ENCODE measurements around the gene COL4A2.

COL4A2 gene

GRCh38 chr13:110377826-110378201 lies 70.7 kb downstream of the COL4A2 start:
- TF ChIP-seq CTCF (IDR thresholded peaks at IDR 0.05; ENCODE audit: low read length) (no peak), EZH2 (IDR thresholded peaks at IDR 0.05; ENCODE audit: borderline replicate concordance, low read length) (no peak)
- Histone ChIP-seq H3K9me2 (ENCODE audit: low read depth, low read length) (no peaks in the 10 kb centered on the region), H3F3A (ENCODE audit: insufficient read depth, low read length) (no peaks in the 10 kb centered on the region), H3K79me2 (ENCODE audit: insufficient read depth, low read length) (no peaks in the 10 kb centered on the region), H4K20me1 (ENCODE audit: insufficient read depth, low read length) (no peaks in the 10 kb centered on the region), H3K4me1 (ENCODE audit: insufficient read depth, low read length, severe bottlenecking) (no peaks in the 10 kb centered on the region), H3K9ac (ENCODE audit: low read length) (no peak overlapping the region), H3K27ac (ENCODE audit: low read depth, low read length, poor library complexity, severe bottlenecking) (no peak overlapping the region), H3K4me3 (ENCODE audit: low read depth, low read length, poor library complexity, severe bottlenecking) (no peak overlapping the region), H3K9me3 (ENCODE audit: low read length) (no peaks in the 10 kb centered on the region), H3K27me3 (ENCODE audit: insufficient read depth, low read length) (peaks cover 14% of the 10 kb centered on the region), H3K4me2 (ENCODE audit: low read length) (no peak overlapping the region), H3K36me3 (ENCODE audit: insufficient read depth, low read length) (no peaks in the 10 kb centered on the region), H2AFZ (ENCODE audit: low read length) (no peak overlapping the region)

DNA sequence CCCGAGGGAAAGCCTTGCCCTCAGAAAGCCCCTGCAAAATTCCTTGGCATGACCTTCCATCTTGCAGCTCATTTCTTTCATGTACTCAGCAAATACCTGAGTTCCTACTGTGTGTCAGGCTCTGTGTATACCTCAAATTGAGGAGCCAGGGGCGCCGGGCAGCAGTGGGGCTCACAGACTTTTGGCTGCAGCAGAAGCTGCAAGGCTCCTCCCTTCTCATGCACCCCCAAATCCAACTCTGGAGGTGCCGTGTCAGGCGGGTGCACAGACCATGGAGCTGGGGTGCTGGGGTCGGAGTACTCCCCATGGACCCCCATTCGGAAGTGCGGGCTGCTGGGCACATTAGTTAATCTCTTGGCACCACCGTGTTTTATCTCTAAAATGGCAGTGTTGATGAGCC lies 72.3 kb downstream of the COL4A2 start:
- H3K79me2 ChIP-seq (ENCODE audit: insufficient read depth, low read length) = no peaks in the 10 kb centered on the region
- no peaks in the 10 kb centered on the region for H3K9me2 ChIP-seq (ENCODE audit: low read depth, low read length)
- H3K4me3 ChIP-seq (ENCODE audit: low read depth, low read length, poor library complexity, severe bottlenecking) = no peak overlapping the region
- no peaks in the 10 kb centered on the region for H3K36me3 ChIP-seq (ENCODE audit: insufficient read depth, low read length)
- H2AFZ ChIP-seq (ENCODE audit: low read length) = no peak overlapping the region
- H3K9ac ChIP-seq (ENCODE audit: low read length) = no peak overlapping the region
- no peak overlapping the region for H3K27ac ChIP-seq (ENCODE audit: low read depth, low read length, poor library complexity, severe bottlenecking)
- H3K4me2 ChIP-seq (ENCODE audit: low read length) = no peak overlapping the region
- H3K9me3 ChIP-seq (ENCODE audit: low read length) = no peaks in the 10 kb centered on the region
- H4K20me1 ChIP-seq (ENCODE audit: insufficient read depth, low read length) = no peaks in the 10 kb centered on the region
- no peaks in the 10 kb centered on the region for H3K4me1 ChIP-seq (ENCODE audit: insufficient read depth, low read length, severe bottlenecking)
- no peaks in the 10 kb centered on the region for H3F3A ChIP-seq (ENCODE audit: insufficient read depth, low read length)
- TF ChIP-seq CTCF (IDR thresholded peaks at IDR 0.05; ENCODE audit: low read length) (no peak), EZH2 (IDR thresholded peaks at IDR 0.05; ENCODE audit: borderline replicate concordance, low read length) (no peak)
- H3K27me3 ChIP-seq (ENCODE audit: insufficient read depth, low read length) = peaks cover 9% of the 10 kb centered on the region

GRCh38 chr13:110379905-110380341 lies 72.8 kb downstream of the COL4A2 start:
- H3K79me2 ChIP-seq (ENCODE audit: insufficient read depth, low read length) = no peaks in the 10 kb centered on the region
- H3K9me3 ChIP-seq (ENCODE audit: low read length) = no peaks in the 10 kb centered on the region
- H2AFZ ChIP-seq (ENCODE audit: low read length) = no peak overlapping the region
- H3K27me3 ChIP-seq (ENCODE audit: insufficient read depth, low read length) = peaks cover 9% of the 10 kb centered on the region
- no peaks in the 10 kb centered on the region for H3K4me1 ChIP-seq (ENCODE audit: insufficient read depth, low read length, severe bottlenecking)
- no peaks in the 10 kb centered on the region for H3F3A ChIP-seq (ENCODE audit: insufficient read depth, low read length)
- no peaks in the 10 kb centered on the region for H3K9me2 ChIP-seq (ENCODE audit: low read depth, low read length)
- H4K20me1 ChIP-seq (ENCODE audit: insufficient read depth, low read length) = no peaks in the 10 kb centered on the region
- no peaks in the 10 kb centered on the region for H3K36me3 ChIP-seq (ENCODE audit: insufficient read depth, low read length)
- H3K9ac ChIP-seq (ENCODE audit: low read length) = no peak overlapping the region
- no peak overlapping the region for H3K4me2 ChIP-seq (ENCODE audit: low read length)
- no peak overlapping the region for H3K27ac ChIP-seq (ENCODE audit: low read depth, low read length, poor library complexity, severe bottlenecking)
- H3K4me3 ChIP-seq (ENCODE audit: low read depth, low read length, poor library complexity, severe bottlenecking) = no peak overlapping the region
- TF ChIP-seq EZH2 (IDR thresholded peaks at IDR 0.05; ENCODE audit: borderline replicate concordance, low read length) (no peak), CTCF (IDR thresholded peaks at IDR 0.05; ENCODE audit: low read length) (no peak)
